HepG2 (cell line): ENCODE measurements around the gene PDK2. TPM values are rescaled to one million over a fixed set of nuclear protein-coding genes. Genes with fewer than 3 reads are reported as not detected.

Experiments
- ATF7-NPFF ChIP-seq: sonication (generic); formaldehyde crosslinking; IDR thresholded peaks from 2 replicates; pipeline ENCODE4 v1.8.1; 2023; ENCODE audit warnings: mild to moderate bottlenecking, low read depth, missing genetic modification reagents, moderate library complexity
- CEBPB ChIP-seq: IDR thresholded peaks from 2 replicates; pipeline ENCODE4 v1.6.1; 2011; ENCODE audit warnings: low read depth, low read length, improper control_type of control experiment, borderline replicate concordance
- ELF3 ChIP-seq: IDR thresholded peaks from 2 replicates; pipeline ENCODE4 v1.6.1; 2016; ENCODE audit warnings: missing genetic modification reagents, missing compliant biosample characterization
- HIVEP1 ChIP-seq: sonication (generic); formaldehyde crosslinking; IDR thresholded peaks from 2 replicates; pipeline ENCODE4 v1.4.0; 2020; ENCODE audit warnings: mild to moderate bottlenecking, missing genetic modification reagents
- KAT7 ChIP-seq: IDR thresholded peaks from 2 replicates; pipeline ENCODE4 v1.6.1; 2018; ENCODE audit warnings: borderline replicate concordance, missing compliant biosample characterization
- KLF11 ChIP-seq: IDR thresholded peaks from 2 replicates; pipeline ENCODE4 v1.6.1; 2016; ENCODE audit warnings: missing compliant biosample characterization
- MED1 ChIP-seq: sonication (generic); formaldehyde crosslinking; IDR thresholded peaks from 2 replicates; pipeline ENCODE4 v1.4.0; 2020; ENCODE audit warnings: missing genetic modification reagents
- MEIS1 ChIP-seq: sonication (generic); formaldehyde crosslinking; IDR thresholded peaks from 2 replicates; pipeline ENCODE4 v1.9.0; 2021; ENCODE audit warnings: mild to moderate bottlenecking, missing genetic modification reagents, moderate library complexity, borderline replicate concordance
- NR1H2 ChIP-seq: sonication (generic); formaldehyde crosslinking; IDR thresholded peaks from 2 replicates; pipeline ENCODE4 v1.8.1; 2022; ENCODE audit warnings: low read depth, missing genetic modification reagents, borderline replicate concordance
- SALL2 ChIP-seq: sonication (generic); formaldehyde crosslinking; IDR thresholded peaks from 2 replicates; pipeline ENCODE4 v1.8.1; 2023; ENCODE audit warnings: mild to moderate bottlenecking, missing genetic modification reagents, inconsistent platforms
- SETDB1 ChIP-seq: sonication (generic); formaldehyde crosslinking; IDR thresholded peaks from 2 replicates; pipeline ENCODE4 v1.5.1; 2020; ENCODE audit warnings: missing genetic modification reagents, mild to moderate bottlenecking, borderline replicate concordance
- SOX6 ChIP-seq, 2 experiments: fragments of 450-650 bp in 1 of 2; sonication (generic) in 1 of 2; formaldehyde crosslinking in 1 of 2; IDR thresholded peaks; 2 replicates each; pipeline versions ENCODE4 v1.4.0 to v1.6.1; 2017 to 2020; ENCODE audit warnings: antibody characterized with exemption in 1 of 2, mild to moderate bottlenecking in 1 of 2, missing genetic modification reagents in 1 of 2
- TBX3 ChIP-seq: fragments of 450-650 bp; IDR thresholded peaks from 2 replicates; pipeline ENCODE4 v1.6.1; 2017; ENCODE audit warnings: antibody characterized with exemption, mild to moderate bottlenecking, inconsistent platforms, borderline replicate concordance
- ZFP36L1 ChIP-seq: sonication (generic); formaldehyde crosslinking; IDR thresholded peaks from 2 replicates; pipeline ENCODE4 v1.8.0; 2022; ENCODE audit warnings: mild to moderate bottlenecking, missing genetic modification reagents, moderate library complexity
- ZNF317 ChIP-seq: sonication (generic); formaldehyde crosslinking; IDR thresholded peaks from 2 replicates; pipeline ENCODE4 v1.5.0; 2020; ENCODE audit warnings: mild to moderate bottlenecking, missing genetic modification reagents
- ZNF326 ChIP-seq: sonication (generic); formaldehyde crosslinking; IDR thresholded peaks from 2 replicates; pipeline ENCODE4 v1.4.0; 2020; ENCODE audit warnings: missing genetic modification reagents, borderline replicate concordance
- ZNF432 ChIP-seq: sonication (generic); formaldehyde crosslinking; IDR thresholded peaks from 2 replicates; pipeline ENCODE4 v1.5.0; 2020; ENCODE audit warnings: missing genetic modification reagents, mild to moderate bottlenecking, borderline replicate concordance
- ZNF556 ChIP-seq: sonication (generic); formaldehyde crosslinking; IDR thresholded peaks from 2 replicates; pipeline ENCODE4 v1.4.0; 2020; ENCODE audit warnings: mild to moderate bottlenecking, missing genetic modification reagents, borderline replicate concordance
- ZNF878 ChIP-seq: sonication (generic); formaldehyde crosslinking; IDR thresholded peaks from 2 replicates; pipeline ENCODE4 v1.8.1; 2023; ENCODE audit warnings: mild to moderate bottlenecking, missing genetic modification reagents, moderate library complexity
- ZSCAN25 ChIP-seq: sonication (generic); formaldehyde crosslinking; IDR thresholded peaks from 2 replicates; pipeline ENCODE4 v1.8.0; 2022; ENCODE audit warnings: mild to moderate bottlenecking, missing genetic modification reagents
- polyA plus RNA-seq, 8 experiments: library from polyadenylated mRNA; depleted of rRNA in 3 of 8; stranded (reverse) in 7 of 8; unstranded in 1 of 8; fragments of >200 nt; fragmentation: Illumina TruSeq in 4 of 8; extraction: Trizol in 4 of 8; gene quantifications; 2 replicates each; pipeline versions ENCODE4 v1.2.1 to v1.2.3, GENCODE V29; 2011 to 2016; ENCODE audit warnings: low read depth in 4 of 8, missing spikeins in 1 of 8, mixed read lengths in 1 of 8; ENCODE audit not compliant: insufficient read depth in 1 of 8
- total RNA-seq, 5 experiments: library from RNA; depleted of rRNA; stranded (reverse); fragments of >200 nt; fragmentation: Illumina TruSeq; extraction: Trizol; gene quantifications; 2 replicates each; pipeline ENCODE4 v1.2.3, GENCODE V29; 2016; ENCODE audit warnings: low read depth in 1 of 5
- TF ChIP-seq, protein P1 (sequence below): sonication (generic); formaldehyde crosslinking; IDR thresholded peaks from 2 replicates; pipeline ENCODE4 v1.5.0; 2020; ENCODE audit warnings: missing genetic modification reagents
- TF ChIP-seq, protein P2 (sequence below): sonication (generic); formaldehyde crosslinking; IDR thresholded peaks from 2 replicates; pipeline ENCODE4 v1.4.0; 2020; ENCODE audit warnings: mild to moderate bottlenecking, missing genetic modification reagents, borderline replicate concordance
- TF ChIP-seq, protein P3 (sequence below): sonication (generic); formaldehyde crosslinking; IDR thresholded peaks from 2 replicates; pipeline ENCODE4 v1.8.0; 2022; ENCODE audit warnings: mild to moderate bottlenecking, missing genetic modification reagents, moderate library complexity
- TF ChIP-seq, protein P4 (sequence below): sonication (generic); formaldehyde crosslinking; IDR thresholded peaks from 2 replicates; pipeline ENCODE4 v1.8.1; 2023; ENCODE audit warnings: mild to moderate bottlenecking, missing genetic modification reagents

Gene PDK2
- total and polyA plus RNA-seq, 2 of the 13 experiments (the other 11 are each of a cell fraction or from before 2014, with no cell fraction given) = 18.5 to 59.7 TPM

DNA sequence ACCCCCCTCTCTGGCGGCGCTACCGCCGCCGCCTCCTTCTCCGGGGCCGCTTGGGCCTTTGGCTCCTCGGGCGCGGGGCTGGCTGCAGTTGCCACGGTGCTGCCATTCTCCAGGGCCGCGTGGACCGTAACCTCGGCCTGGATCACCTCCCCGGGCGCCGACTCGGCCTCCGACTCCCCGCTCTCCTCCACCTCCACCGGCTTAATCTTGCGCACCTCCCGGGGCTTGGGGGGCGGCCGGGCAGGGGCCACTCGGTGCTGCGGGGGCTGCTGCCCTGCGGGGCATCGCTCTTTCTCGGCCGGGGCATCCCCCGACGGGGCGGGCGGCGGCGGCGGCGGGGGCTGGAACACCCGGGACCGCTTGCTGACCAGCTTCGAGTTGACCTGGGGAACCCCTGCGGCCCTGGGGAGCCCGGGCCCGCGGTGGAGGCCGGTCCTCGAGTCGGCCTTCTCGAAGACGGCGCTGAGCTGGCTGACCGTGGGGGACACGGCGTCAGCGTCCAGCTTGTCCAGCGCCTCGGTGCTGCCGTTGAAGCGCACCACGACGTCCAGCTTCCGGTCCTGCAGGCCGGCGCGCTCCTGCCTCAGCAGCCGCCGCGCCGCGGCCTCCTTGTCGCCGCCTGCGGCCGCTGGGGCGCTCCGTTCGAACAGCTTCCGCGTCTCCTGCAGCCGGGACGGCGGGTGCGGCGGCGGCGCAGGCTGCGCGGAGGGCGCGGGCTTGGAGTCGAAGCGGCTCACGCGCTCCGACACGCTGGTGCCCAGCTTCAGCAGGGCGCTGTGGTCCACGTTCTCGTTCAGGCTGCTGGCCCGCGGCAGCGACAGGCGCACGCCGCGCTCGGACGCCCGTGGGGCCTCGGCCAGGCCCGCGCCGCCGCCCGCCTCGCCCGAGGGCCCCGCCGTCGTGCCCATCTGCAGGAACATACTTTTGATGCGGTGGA, 54.5 kb downstream of the PDK2 start (continued):
- TF ChIP-seq, protein P1, sequence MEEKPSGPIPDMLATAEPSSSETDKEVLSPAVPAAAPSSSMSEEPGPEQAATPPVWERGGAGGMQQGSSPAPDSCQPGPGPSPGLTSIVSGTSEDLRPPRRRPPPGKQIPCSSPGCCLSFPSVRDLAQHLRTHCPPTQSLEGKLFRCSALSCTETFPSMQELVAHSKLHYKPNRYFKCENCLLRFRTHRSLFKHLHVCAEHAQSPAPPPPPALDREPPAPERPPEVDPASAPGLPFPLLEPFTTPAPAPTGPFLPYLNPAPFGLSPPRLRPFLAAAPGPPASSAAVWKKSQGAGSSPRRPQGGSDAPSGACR = no peak
- TF ChIP-seq HIVEP1 (CRISPR knock-in tag) (peak; percentile 37; the same call in 1 of the 2 replicates), ZFP36L1 (no peak; the same call in 1 of the 2 replicates), ELF3 (CRISPR knock-in tag) (peak; percentile 77; the same call in 1 of the 2 replicates), KLF11 (CRISPR knock-in tag) (no peak), SALL2 (peak; percentile 70; the same call in 1 of the 2 replicates), ATF7-NPFF (CRISPR knock-in tag) (peak; percentile 78; the same call in 1 of the 2 replicates), CEBPB (no peak), ZNF878 (CRISPR knock-in tag) (no peak), SETDB1 (CRISPR knock-in tag) (no peak), MED1 (CRISPR knock-in tag) (peak; percentile 56), ZNF326 (no peak), TBX3 (no peak), ZNF432 (no peak), KAT7 (CRISPR knock-in tag) (peak; percentile 75; the same call in 1 of the 2 replicates), MEIS1 (peak; percentile 59; the same call in 1 of the 2 replicates), SOX6 (IDR thresholded peaks at IDR 0.05) (no peak), SOX6 (CRISPR knock-in tag; IDR thresholded peaks at IDR 0.05) (0 out of 2 replicates have a peak, but pooled peaks have one; percentile 16), ZSCAN25 (CRISPR knock-in tag) (peak; percentile 57), ZNF556 (CRISPR knock-in tag) (peak; percentile 39; the same call in 1 of the 2 replicates), NR1H2 (CRISPR knock-in tag) (peak; percentile 34; the same call in 1 of the 2 replicates), ZNF317 (no peak)
- TF ChIP-seq, protein P2, sequence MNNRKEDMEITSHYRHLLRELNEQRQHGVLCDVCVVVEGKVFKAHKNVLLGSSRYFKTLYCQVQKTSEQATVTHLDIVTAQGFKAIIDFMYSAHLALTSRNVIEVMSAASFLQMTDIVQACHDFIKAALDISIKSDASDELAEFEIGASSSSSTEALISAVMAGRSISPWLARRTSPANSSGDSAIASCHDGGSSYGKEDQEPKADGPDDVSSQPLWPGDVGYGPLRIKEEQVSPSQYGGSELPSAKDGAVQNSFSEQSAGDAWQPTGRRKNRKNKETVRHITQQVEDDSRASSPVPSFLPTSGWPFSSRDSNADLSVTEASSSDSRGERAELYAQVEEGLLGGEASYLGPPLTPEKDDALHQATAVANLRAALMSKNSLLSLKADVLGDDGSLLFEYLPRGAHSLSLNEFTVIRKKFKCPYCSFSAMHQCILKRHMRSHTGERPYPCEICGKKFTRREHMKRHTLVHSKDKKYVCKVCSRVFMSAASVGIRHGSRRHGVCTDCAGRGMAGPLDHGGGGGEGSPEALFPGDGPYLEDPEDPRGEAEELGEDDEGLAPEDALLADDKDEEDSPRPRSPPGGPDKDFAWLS (CRISPR knock-in tag) = 0 out of 2 replicates have a peak, but pooled peaks have one; percentile 33
- TF ChIP-seq, protein P3, sequence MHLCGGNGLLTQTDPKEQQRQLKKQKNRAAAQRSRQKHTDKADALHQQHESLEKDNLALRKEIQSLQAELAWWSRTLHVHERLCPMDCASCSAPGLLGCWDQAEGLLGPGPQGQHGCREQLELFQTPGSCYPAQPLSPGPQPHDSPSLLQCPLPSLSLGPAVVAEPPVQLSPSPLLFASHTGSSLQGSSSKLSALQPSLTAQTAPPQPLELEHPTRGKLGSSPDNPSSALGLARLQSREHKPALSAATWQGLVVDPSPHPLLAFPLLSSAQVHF (CRISPR knock-in tag) = 0 out of 2 replicates have a peak, but pooled peaks have one; percentile 37
- TF ChIP-seq, protein P4, sequence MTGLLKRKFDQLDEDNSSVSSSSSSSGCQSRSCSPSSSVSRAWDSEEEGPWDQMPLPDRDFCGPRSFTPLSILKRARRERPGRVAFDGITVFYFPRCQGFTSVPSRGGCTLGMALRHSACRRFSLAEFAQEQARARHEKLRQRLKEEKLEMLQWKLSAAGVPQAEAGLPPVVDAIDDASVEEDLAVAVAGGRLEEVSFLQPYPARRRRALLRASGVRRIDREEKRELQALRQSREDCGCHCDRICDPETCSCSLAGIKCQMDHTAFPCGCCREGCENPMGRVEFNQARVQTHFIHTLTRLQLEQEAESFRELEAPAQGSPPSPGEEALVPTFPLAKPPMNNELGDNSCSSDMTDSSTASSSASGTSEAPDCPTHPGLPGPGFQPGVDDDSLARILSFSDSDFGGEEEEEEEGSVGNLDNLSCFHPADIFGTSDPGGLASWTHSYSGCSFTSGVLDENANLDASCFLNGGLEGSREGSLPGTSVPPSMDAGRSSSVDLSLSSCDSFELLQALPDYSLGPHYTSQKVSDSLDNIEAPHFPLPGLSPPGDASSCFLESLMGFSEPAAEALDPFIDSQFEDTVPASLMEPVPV = no peak; the same call in 1 of the 2 replicates
